Retinal pigment epithelial cell (primary cell): ENCODE data around the gene TMPRSS5.

Source experiments
- DNase-seq: peaks from one replicate; pipeline ENCODE4 v3.0.0-alpha.2; 2010; ENCODE audit warnings: low read depth
- H3K4me3 ChIP-seq: 2 replicates; pipeline ENCODE4 v1.5.1; 2011; ENCODE audit warnings: mild to moderate bottlenecking, low read length, control low read depth, moderate library complexity
- CTCF ChIP-seq: conservative IDR thresholded peaks from 2 replicates; pipeline ENCODE4 v1.5.1; 2011; ENCODE audit warnings: low read depth, low read length, control low read depth, inconsistent platforms

TMPRSS5 gene

GRCh38 chr11:113697756-113698407 lies 8.2 kb downstream of the TMPRSS5 start:
- no peak for TF ChIP-seq CTCF
- H3K4me3 ChIP-seq, result no peak overlapping the region
- DNase-seq, result no peak

- TF ChIP-seq CTCF, result no peak
- no peak overlapping the region for H3K4me3 ChIP-seq
- DNase-seq, result no peak
These were observed 9.0 kb downstream of the TMPRSS5 start for GRCh38 chr11:113697111-113697510.

- TF ChIP-seq CTCF, result no peak
- no peak for DNase-seq
- H3K4me3 ChIP-seq, result no peak overlapping the region
These were observed 10.9 kb downstream of the TMPRSS5 start for GRCh38 chr11:113695207-113695606.

- H3K4me3 ChIP-seq, result no peak overlapping the region
- no peak for TF ChIP-seq CTCF
- DNase-seq, result no peak
These were observed 11.7 kb downstream of the TMPRSS5 start for GRCh38 chr11:113694390-113694789.

GRCh38 chr11:113693030-113693429 lies 13.1 kb downstream of the TMPRSS5 start:
- no peak overlapping the region for H3K4me3 ChIP-seq
- no peak for DNase-seq
- no peak for TF ChIP-seq CTCF

- peak; percentile 72 for TF ChIP-seq CTCF
- H3K4me3 ChIP-seq, result no peak overlapping the region
- DNase-seq, result peak; percentile 77
These were observed 15.2 kb downstream of the TMPRSS5 start for GRCh38 chr11:113690619-113691569.
